ENCODE results near the gene UBE3D.

GRCh38 chr6:83086751-83087150 is 21.1 kb upstream of the UBE3D start:
- TF ChIP-seq POLR2AphosphoS5 (IDR thresholded peaks at IDR 0.05; ENCODE audit: low read depth, low read length) (no peak), CTCF (IDR thresholded peaks at IDR 0.05) (no peak)
